GM23338 (cell line): ENCODE results near the gene TRIO. TPM values are rescaled to one million over a fixed set of nuclear protein-coding genes. Genes with fewer than 3 reads are reported as not detected.

Experiments used
- ATAC-seq: fragments of 200-7000 bp; cut with Tn5 transposase; 3 replicates; pipeline ENCODE4 v1.9.1; 2020
- DNase-seq: peaks from one replicate; pipeline ENCODE4 v3.0.0-alpha.2; 2015; ENCODE audit warnings: low spot score
- H2AFZ ChIP-seq: fragments of 200-600 bp; sonication (generic); 2 replicates; pipeline ENCODE4 v1.8.0; 2016; ENCODE audit warnings: antibody characterized with exemption, mild to moderate bottlenecking, moderate library complexity
- H3F3A ChIP-seq: fragments of 200-600 bp; sonication (generic); replicated peaks from 2 replicates; pipeline ENCODE4 v1.8.0; 2017; ENCODE audit warnings: antibody characterized with exemption, mixed run types, low read depth
- H3K27ac ChIP-seq: fragments of 200-600 bp; sonication (generic); 2 replicates; pipeline ENCODE4 v1.6.1; 2016; ENCODE audit warnings: low read depth
- H3K27me3 ChIP-seq: fragments of 200-600 bp; sonication (generic); 2 replicates; pipeline ENCODE4 v1.8.0; 2016; ENCODE audit warnings: mild to moderate bottlenecking, mixed run types, moderate library complexity; ENCODE audit not compliant: insufficient read depth
- H3K36me3 ChIP-seq: fragments of 200-600 bp; sonication (generic); 2 replicates; pipeline ENCODE4 v1.8.0; 2016; ENCODE audit warnings: mild to moderate bottlenecking; ENCODE audit not compliant: insufficient read depth
- H3K4me1 ChIP-seq: fragments of 200-600 bp; sonication (generic); 2 replicates; pipeline ENCODE4 v1.8.0; 2016; ENCODE audit warnings: mild to moderate bottlenecking, moderate library complexity; ENCODE audit not compliant: insufficient read depth
- H3K4me2 ChIP-seq: fragments of 200-600 bp; sonication (generic); 2 replicates; pipeline ENCODE4 v1.7.1; 2017; ENCODE audit warnings: mixed run types
- H3K4me3 ChIP-seq: fragments of 200-600 bp; sonication (generic); 2 replicates; pipeline ENCODE4 v1.6.1; 2016; ENCODE audit warnings: mixed run types
- H3K79me2 ChIP-seq: fragments of 200-600 bp; sonication (generic); replicated peaks from 2 replicates; pipeline ENCODE4 v1.8.0; 2017; ENCODE audit warnings: mild to moderate bottlenecking; ENCODE audit not compliant: insufficient read depth
- H3K9me2 ChIP-seq: fragments of 200-600 bp; sonication (generic); 2 replicates; pipeline ENCODE4 v1.8.0; 2017; ENCODE audit not compliant: insufficient read depth
- H4K20me1 ChIP-seq: fragments of 200-600 bp; sonication (generic); replicated peaks from 2 replicates; pipeline ENCODE4 v1.8.0; 2017; ENCODE audit warnings: mild to moderate bottlenecking; ENCODE audit not compliant: insufficient read depth
- H3K27ac Mint-ChIP-seq: 2 replicates; pipeline ENCODE4 v1.8.0; 2020; ENCODE audit warnings: inconsistent platforms, mild to moderate bottlenecking, moderate library complexity, mixed read lengths
- H3K27me3 Mint-ChIP-seq: 3 replicates; pipeline ENCODE4 v1.8.0; 2022; ENCODE audit warnings: low read depth, mild to moderate bottlenecking, moderate library complexity, mixed read lengths, inconsistent platforms; ENCODE audit not compliant: insufficient read depth, poor library complexity
- H3K36me3 Mint-ChIP-seq: 3 replicates; pipeline ENCODE4 v1.8.0; 2021; ENCODE audit warnings: low read depth, mild to moderate bottlenecking, inconsistent platforms, moderate library complexity, mixed read lengths
- H3K4me1 Mint-ChIP-seq: 3 replicates; pipeline ENCODE4 v1.8.0; 2020; ENCODE audit warnings: mild to moderate bottlenecking, inconsistent platforms, mixed read lengths
- H3K4me3 Mint-ChIP-seq: 3 replicates; pipeline ENCODE4 v1.8.0; 2021; ENCODE audit warnings: moderate library complexity, mild to moderate bottlenecking, inconsistent platforms, mixed read lengths
- H3K9me3 Mint-ChIP-seq: 3 replicates; pipeline ENCODE4 v1.8.0; 2020; ENCODE audit warnings: moderate library complexity, mild to moderate bottlenecking, inconsistent platforms, mixed read lengths
- CREB1 ChIP-seq: fragments of 250-450 bp; sonication (Bioruptor Pico); IDR thresholded peaks from 2 replicates; pipeline ENCODE4 v1.5.0; 2020; ENCODE audit warnings: low read depth, mild to moderate bottlenecking, moderate library complexity
- CTCF ChIP-seq, 2 experiments: fragments of 200-600 bp in 1 of 2; sonication (generic) in 1 of 2; conservative IDR thresholded peaks; 2 replicates each; pipeline versions ENCODE4 v1.5.1 to v1.6.1; 2016 to 2017; ENCODE audit warnings: antibody characterized with exemption in 2 of 2, low read depth in 2 of 2, mild to moderate bottlenecking in 2 of 2, moderate library complexity in 1 of 2
- ETS1 ChIP-seq: IDR thresholded peaks from 2 replicates; pipeline ENCODE4 v1.6.1; 2016; ENCODE audit warnings: antibody characterized with exemption
- EZH2 ChIP-seq: fragments of 200-600 bp; sonication (generic); IDR thresholded peaks from one replicate; pipeline ENCODE4 v1.8.0; 2017; ENCODE audit warnings: antibody characterized with exemption, mild to moderate bottlenecking, low read depth; ENCODE audit not compliant: unreplicated experiment
- EZH2phosphoT487 ChIP-seq: fragments of 200-600 bp; sonication (generic); IDR thresholded peaks from one replicate; pipeline ENCODE4 v1.8.1; 2018; ENCODE audit warnings: antibody characterized with exemption; ENCODE audit not compliant: unreplicated experiment
- JUNB ChIP-seq: IDR thresholded peaks from one replicate; pipeline ENCODE4 v1.6.1; 2016; ENCODE audit warnings: antibody characterized with exemption; ENCODE audit not compliant: unreplicated experiment
- NANOG ChIP-seq: IDR thresholded peaks from 2 replicates; pipeline ENCODE4 v1.6.1; 2016; ENCODE audit warnings: antibody characterized with exemption, borderline replicate concordance
- POLR2AphosphoS5 ChIP-seq: IDR thresholded peaks from 2 replicates; pipeline ENCODE4 v1.6.1; 2016; ENCODE audit warnings: antibody characterized with exemption, low read depth
- REST ChIP-seq: IDR thresholded peaks from one replicate; pipeline ENCODE4 v1.6.1; 2018; ENCODE audit warnings: antibody characterized with exemption; ENCODE audit not compliant: unreplicated experiment
- STAT1 ChIP-seq: IDR thresholded peaks from one replicate; pipeline ENCODE4 v1.6.1; 2016; ENCODE audit warnings: antibody characterized with exemption; ENCODE audit not compliant: unreplicated experiment
- ZNF114 ChIP-seq: fragments of 250-450 bp; sonication (Bioruptor Pico); IDR thresholded peaks from 2 replicates; pipeline ENCODE4 v1.5.0; 2020; ENCODE audit warnings: mild to moderate bottlenecking, moderate library complexity
- ZNF331 ChIP-seq: fragments of 250-450 bp; sonication (Bioruptor Pico); IDR thresholded peaks from 2 replicates; pipeline ENCODE4 v1.5.0; 2020; ENCODE audit warnings: low read depth, mild to moderate bottlenecking, moderate library complexity
- ZNF462 ChIP-seq: fragments of 250-450 bp; sonication (Bioruptor Pico); IDR thresholded peaks from 2 replicates; pipeline ENCODE4 v1.5.0; 2020; ENCODE audit warnings: mild to moderate bottlenecking, moderate library complexity
- polyA plus RNA-seq: library from polyadenylated mRNA; unstranded; fragments of >200 nt; fragmentation: Nextera tagmentation; extraction: Ambion mirVana; gene quantifications from 2 replicates; pipeline ENCODE4 v1.2.1, GENCODE V29; 2016
- total RNA-seq: library from RNA; depleted of rRNA; stranded (reverse); fragments of >200 nt; shearing (Covaris generic); gene quantifications from 2 replicates; pipeline ENCODE4 v1.2.3, GENCODE V29; 2014

Gene TRIO
- total and polyA plus RNA-seq, 2 experiments from 2014 or later = 13.8 to 113 TPM

GRCh38 chr5:14202462-14202861 is 59.3 kb downstream of the TRIO start:
- H4K20me1 ChIP-seq = peaks cover 32% of the 10 kb centered on the region; the same call in 1 of the 2 replicates
- TF ChIP-seq STAT1 (no peak), ZNF114 (CRISPR knock-in tag) (no peak), CREB1 (no peak), JUNB (no peak), ZNF331 (CRISPR knock-in tag) (no peak), NANOG (no peak), ETS1 (no peak), CTCF (conservative IDR thresholded peaks at IDR 0.05; ENCODE audit: low read depth in 2 of 2) (no peak), ZNF462 (CRISPR knock-in tag) (no peak), EZH2 (no peak), EZH2phosphoT487 (no peak), REST (no peak), POLR2AphosphoS5 (no peak)
- no peak for ATAC-seq

More at GRCh38 chr5:14202462-14202861, 59.3 kb downstream of the TRIO start:
- Mint-ChIP-seq H3K27me3 (peaks cover 3% of the 10 kb centered on the region), H3K27ac (peak overlapping the region; percentile 66; the same call in 1 of the 2 replicates), H3K4me1 (peaks cover 54% of the 10 kb centered on the region), H3K36me3 (no peaks in the 10 kb centered on the region), H3K9me3 (no peaks in the 10 kb centered on the region; the same call in 2 of the 3 replicates), H3K4me3 (no peak overlapping the region)
- Histone ChIP-seq H3K27me3 (no peaks in the 10 kb centered on the region), H3K9me2 (no peaks in the 10 kb centered on the region), H3K4me2 (no peak overlapping the region), H3K79me2 (peaks cover 97% of the 10 kb centered on the region), H3K4me1 (peaks cover 54% of the 10 kb centered on the region), H3K27ac (no peak overlapping the region), H2AFZ (no peak overlapping the region), H3K4me3 (no peak overlapping the region), H3F3A (no peaks in the 10 kb centered on the region), H3K36me3 (no peaks in the 10 kb centered on the region)
- no peak for DNase-seq
